ENCODE results near the gene PHF12. TPM values are rescaled to one million over a fixed set of nuclear protein-coding genes. Genes with fewer than 3 reads are reported as not detected.

Gene PHF12
- total and polyA plus RNA-seq, 2 of the 13 experiments (the other 11 are each of a cell fraction or from before 2014, with no cell fraction given): 9.8 to 17.1 TPM

DNA sequence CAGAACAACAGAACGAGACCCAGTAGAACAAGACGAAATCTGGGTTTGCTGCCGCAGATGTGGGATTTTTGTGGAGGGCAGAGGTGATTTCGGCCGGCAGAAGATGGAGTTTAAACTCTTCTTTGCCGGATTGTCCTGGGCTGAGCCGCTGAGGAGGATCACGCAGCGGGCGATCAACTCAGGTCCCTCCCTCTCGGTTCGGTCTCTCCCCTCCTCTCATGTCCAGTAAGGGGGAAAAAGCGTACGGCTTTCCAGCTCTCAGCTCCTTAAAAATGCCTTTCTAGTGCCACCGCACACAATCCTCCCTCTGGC is 2.5 kb downstream of the PHF12 start (continued):
- TF ChIP-seq ZFP90 (CRISPR knock-in tag; IDR thresholded peaks at IDR 0.05; ENCODE audit: borderline replicate concordance) (no peak), PAX8 (CRISPR knock-in tag; IDR thresholded peaks at IDR 0.05; ENCODE audit: borderline replicate concordance) (0 out of 2 replicates have a peak, but pooled peaks have one; percentile 54), ZNF816 (CRISPR knock-in tag; IDR thresholded peaks at IDR 0.05; ENCODE audit: borderline replicate concordance) (no peak), MED1 (CRISPR knock-in tag; IDR thresholded peaks at IDR 0.05) (0 out of 2 replicates have a peak, but pooled peaks have one; percentile 26), SMARCE1 (IDR thresholded peaks at IDR 0.05; ENCODE audit: borderline replicate concordance) (no peak), ZNF510 (CRISPR knock-in tag; IDR thresholded peaks at IDR 0.05; ENCODE audit: low read depth) (0 out of 2 replicates have a peak, but pooled peaks have one; percentile 52), ATF7 (IDR thresholded peaks at IDR 0.05) (no peak), ATF7 (CRISPR knock-in tag; IDR thresholded peaks at IDR 0.05) (no peak), PAXIP1 (CRISPR knock-in tag; conservative IDR thresholded peaks at IDR 0.05) (0 out of 2 replicates have a peak, but pooled peaks have one; percentile 17), ZNF589 (CRISPR knock-in tag; conservative IDR thresholded peaks at IDR 0.05) (no peak), ZNF44 (CRISPR knock-in tag; IDR thresholded peaks at IDR 0.05) (0 out of 2 replicates have a peak, but pooled peaks have one; percentile 12), MTA1 (CRISPR knock-in tag; IDR thresholded peaks at IDR 0.05; ENCODE audit: borderline replicate concordance) (0 out of 2 replicates have a peak, but pooled peaks have one; percentile 29), ESRRA (CRISPR knock-in tag; IDR thresholded peaks at IDR 0.05; ENCODE audit: low read depth) (no peak), IRF2 (CRISPR knock-in tag; IDR thresholded peaks at IDR 0.05) (no peak), ZNF556 (CRISPR knock-in tag; IDR thresholded peaks at IDR 0.05; ENCODE audit: borderline replicate concordance) (0 out of 2 replicates have a peak, but pooled peaks have one; percentile 52), ZNF543 (CRISPR knock-in tag; IDR thresholded peaks at IDR 0.05) (0 out of 2 replicates have a peak, but pooled peaks have one; percentile 67), ZNF142 (CRISPR knock-in tag; IDR thresholded peaks at IDR 0.05) (no peak)
- TF ChIP-seq, protein P1, sequence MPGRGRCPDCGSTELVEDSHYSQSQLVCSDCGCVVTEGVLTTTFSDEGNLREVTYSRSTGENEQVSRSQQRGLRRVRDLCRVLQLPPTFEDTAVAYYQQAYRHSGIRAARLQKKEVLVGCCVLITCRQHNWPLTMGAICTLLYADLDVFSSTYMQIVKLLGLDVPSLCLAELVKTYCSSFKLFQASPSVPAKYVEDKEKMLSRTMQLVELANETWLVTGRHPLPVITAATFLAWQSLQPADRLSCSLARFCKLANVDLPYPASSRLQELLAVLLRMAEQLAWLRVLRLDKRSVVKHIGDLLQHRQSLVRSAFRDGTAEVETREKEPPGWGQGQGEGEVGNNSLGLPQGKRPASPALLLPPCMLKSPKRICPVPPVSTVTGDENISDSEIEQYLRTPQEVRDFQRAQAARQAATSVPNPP (CRISPR knock-in tag; IDR thresholded peaks at IDR 0.05): 0 out of 2 replicates have a peak, but pooled peaks have one; percentile 19
- TF ChIP-seq, protein P2, sequence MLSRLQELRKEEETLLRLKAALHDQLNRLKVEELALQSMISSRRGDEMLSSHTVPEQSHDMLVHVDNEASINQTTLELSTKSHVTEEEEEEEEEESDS (CRISPR knock-in tag; IDR thresholded peaks at IDR 0.05; ENCODE audit: borderline replicate concordance): no peak
